Muscle of arm (tissue), 14 donors: Measurements from ENCODE around the gene WBP1L. TPM values are rescaled to one million over a fixed set of nuclear protein-coding genes. Genes with fewer than 3 reads are reported as not detected.
"Not testable (repeated sequence)": the region's sequence is repeated elsewhere in the genome, so short reads cannot be mapped to it uniquely, and the experiment has no call there.

Experiments used
- DNase-seq: peaks from one replicate; pipeline ENCODE4 v3.0.0-alpha.2; 2013
- long read RNA-seq, 11 donors: transcript quantifications; one replicate each; lab custom pipeline, GENCODE V29; 2026
- polyA plus RNA-seq, 12 donors: library from polyadenylated mRNA; unstranded; fragments of 120-200 nt; gene quantifications; one replicate each; pipeline ENCODE4 v1.2.1, GENCODE V29; 2013; ENCODE audit not compliant: insufficient read length in 12 of 12

Gene WBP1L
- 10 to 100 TPM in 11 of 12 donors, not detected in 1; 37.9 to 52.1 (median 45.0) TPM for polyA plus RNA-seq
- long read RNA-seq, donor 1, full-length matches to known transcripts = 7 of 12 reads
- long read RNA-seq, donor 1, partial matches to known transcripts = 5 of 12 reads
- long read RNA-seq, donor 1, other reads (novel, unspliced or antisense) = 0 of 12 reads
- long read RNA-seq, donor 2, full-length matches to known transcripts = 18 of 211 reads
- long read RNA-seq, donor 2, partial matches to known transcripts = 193 of 211 reads
- long read RNA-seq, donor 2, other reads (novel, unspliced or antisense) = 0 of 211 reads
- long read RNA-seq, donor 3, full-length matches to known transcripts = 2 of 2 reads
- long read RNA-seq, donor 3, partial matches to known transcripts = 0 of 2 reads
- long read RNA-seq, donor 3, other reads (novel, unspliced or antisense) = 0 of 2 reads
- long read RNA-seq, donor 4, full-length matches to known transcripts = 11 of 19 reads
- long read RNA-seq, donor 4, partial matches to known transcripts = 8 of 19 reads
- long read RNA-seq, donor 4, other reads (novel, unspliced or antisense) = 0 of 19 reads
- long read RNA-seq, donor 5 = 0 reads
- long read RNA-seq, donor 6, full-length matches to known transcripts = 7 of 46 reads
- long read RNA-seq, donor 6, partial matches to known transcripts = 39 of 46 reads
- long read RNA-seq, donor 6, other reads (novel, unspliced or antisense) = 0 of 46 reads
- long read RNA-seq, donor 7, full-length matches to known transcripts = 8 of 51 reads
- long read RNA-seq, donor 7, partial matches to known transcripts = 43 of 51 reads
- long read RNA-seq, donor 7, other reads (novel, unspliced or antisense) = 0 of 51 reads
- long read RNA-seq, donor 8, full-length matches to known transcripts = 12 of 12 reads
- long read RNA-seq, donor 8, partial matches to known transcripts = 0 of 12 reads
- long read RNA-seq, donor 8, other reads (novel, unspliced or antisense) = 0 of 12 reads
- long read RNA-seq, donor 9, full-length matches to known transcripts = 16 of 16 reads
- long read RNA-seq, donor 9, partial matches to known transcripts = 0 of 16 reads
- long read RNA-seq, donor 9, other reads (novel, unspliced or antisense) = 0 of 16 reads
- long read RNA-seq, donor 10, full-length matches to known transcripts = 8 of 19 reads
- long read RNA-seq, donor 10, partial matches to known transcripts = 11 of 19 reads
- long read RNA-seq, donor 10, other reads (novel, unspliced or antisense) = 0 of 19 reads
- long read RNA-seq, donor 11, full-length matches to known transcripts = 10 of 10 reads
- long read RNA-seq, donor 11, partial matches to known transcripts = 0 of 10 reads
- long read RNA-seq, donor 11, other reads (novel, unspliced or antisense) = 0 of 10 reads

GRCh38 chr10:102743588-102744373 is at the start of gene WBP1L:
TSS of gene WBP1L (plus strand) at chr10:102743948. CDS start at chr10:102744054, 106 bp downstream.
- peak; percentile 99 for DNase-seq

GRCh38 chr10:102695401-102695800 is 48.3 kb upstream of the WBP1L start:
- not testable (repeated sequence) for DNase-seq

GRCh38 chr10:102696736-102697135 is 47.0 kb upstream of the WBP1L start:
- no peak for DNase-seq

DNA sequence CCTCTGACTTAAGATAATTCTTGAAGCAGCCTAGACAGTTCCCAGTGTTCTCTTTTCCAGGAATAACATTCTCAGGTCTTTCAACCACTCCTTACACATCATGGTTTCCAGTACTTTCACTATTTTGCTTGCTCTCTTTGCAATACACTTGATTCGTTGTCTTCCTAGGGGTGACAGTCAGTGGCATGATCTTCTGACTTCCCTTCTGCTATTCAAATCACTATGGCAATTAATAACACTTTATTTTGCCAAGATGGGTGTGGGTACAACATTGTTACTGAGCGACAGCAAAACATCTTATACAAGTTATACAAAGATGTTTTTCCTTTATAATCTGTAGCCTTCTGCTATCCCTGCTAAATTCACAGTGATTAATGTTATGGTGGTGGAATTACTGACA is 44.9 kb upstream of the WBP1L start:
- DNase-seq = no peak

- DNase-seq = no peak
Observed at GRCh38 chr10:102701272-102701671, 42.5 kb upstream of the WBP1L start.

DNA sequence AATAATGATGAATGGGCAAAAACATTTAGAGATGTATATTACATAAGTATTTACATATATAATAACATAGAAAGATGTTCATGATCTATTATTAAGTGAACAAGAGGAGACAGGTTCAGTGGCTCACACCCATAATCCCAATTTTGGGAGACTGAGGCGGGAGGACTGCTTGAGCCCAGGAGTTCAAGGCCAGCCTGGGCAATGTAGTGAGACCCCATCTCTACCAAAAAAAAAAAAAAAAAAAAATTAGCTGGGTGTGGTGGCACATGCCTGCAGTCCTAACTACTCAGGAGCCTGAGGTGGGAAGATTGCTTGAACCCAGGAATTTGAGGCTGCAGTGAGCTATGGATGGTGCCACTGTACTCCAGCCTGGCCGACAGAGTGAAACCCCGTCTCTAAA is 42.0 kb upstream of the WBP1L start:
- DNase-seq = no peak

DNA sequence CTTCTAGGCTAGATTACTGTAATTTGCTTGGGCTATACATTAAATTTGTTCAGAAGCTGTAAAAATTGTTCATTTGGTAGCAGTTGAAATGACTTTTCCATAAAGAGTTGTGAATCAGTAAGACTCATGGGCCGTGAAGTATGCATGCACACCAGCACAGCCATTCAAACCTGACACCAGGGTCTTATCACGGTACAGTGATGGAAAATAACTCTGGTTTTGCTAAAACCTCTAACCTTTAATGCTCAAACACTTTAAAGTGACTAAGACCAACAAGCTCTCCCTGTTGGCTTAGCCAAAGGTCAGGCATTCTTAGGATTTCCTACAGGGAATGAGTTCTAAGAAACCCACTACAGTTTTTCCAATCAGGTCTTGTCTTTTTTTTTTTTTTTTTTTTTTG is 41.0 kb upstream of the WBP1L start:
- DNase-seq = no peak

GRCh38 chr10:102704915-102705314 is 38.8 kb upstream of the WBP1L start:
- DNase-seq = no peak

- no peak for DNase-seq
Observed at GRCh38 chr10:102705531-102705930, 38.2 kb upstream of the WBP1L start.

- DNase-seq = no peak
Observed at GRCh38 chr10:102710609-102711008, 33.1 kb upstream of the WBP1L start.

DNA sequence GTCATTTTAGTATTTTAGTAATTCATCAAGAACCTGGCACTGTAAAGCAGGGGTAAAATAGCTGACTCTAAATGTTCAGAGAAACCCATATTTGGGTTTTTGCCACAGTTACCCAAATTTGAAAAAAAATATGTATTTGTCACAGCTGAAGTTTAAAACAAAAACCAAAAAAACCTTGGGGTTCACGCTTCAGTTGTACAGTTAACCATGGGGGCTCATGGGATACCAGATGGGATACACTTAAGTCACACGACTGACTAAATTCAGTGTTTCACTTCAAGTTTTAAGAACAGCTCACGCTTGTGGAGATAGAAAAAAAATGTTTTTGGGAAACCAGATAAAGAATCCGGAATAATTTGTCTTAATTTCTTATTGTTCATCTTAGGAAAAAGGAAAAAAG is 31.7 kb upstream of the WBP1L start:
- no peak for DNase-seq

GRCh38 chr10:102712843-102713538 is 30.8 kb upstream of the WBP1L start:
- no peak for DNase-seq

- DNase-seq = no peak
Observed at GRCh38 chr10:102713539-102713813, 30.3 kb upstream of the WBP1L start.

DNA sequence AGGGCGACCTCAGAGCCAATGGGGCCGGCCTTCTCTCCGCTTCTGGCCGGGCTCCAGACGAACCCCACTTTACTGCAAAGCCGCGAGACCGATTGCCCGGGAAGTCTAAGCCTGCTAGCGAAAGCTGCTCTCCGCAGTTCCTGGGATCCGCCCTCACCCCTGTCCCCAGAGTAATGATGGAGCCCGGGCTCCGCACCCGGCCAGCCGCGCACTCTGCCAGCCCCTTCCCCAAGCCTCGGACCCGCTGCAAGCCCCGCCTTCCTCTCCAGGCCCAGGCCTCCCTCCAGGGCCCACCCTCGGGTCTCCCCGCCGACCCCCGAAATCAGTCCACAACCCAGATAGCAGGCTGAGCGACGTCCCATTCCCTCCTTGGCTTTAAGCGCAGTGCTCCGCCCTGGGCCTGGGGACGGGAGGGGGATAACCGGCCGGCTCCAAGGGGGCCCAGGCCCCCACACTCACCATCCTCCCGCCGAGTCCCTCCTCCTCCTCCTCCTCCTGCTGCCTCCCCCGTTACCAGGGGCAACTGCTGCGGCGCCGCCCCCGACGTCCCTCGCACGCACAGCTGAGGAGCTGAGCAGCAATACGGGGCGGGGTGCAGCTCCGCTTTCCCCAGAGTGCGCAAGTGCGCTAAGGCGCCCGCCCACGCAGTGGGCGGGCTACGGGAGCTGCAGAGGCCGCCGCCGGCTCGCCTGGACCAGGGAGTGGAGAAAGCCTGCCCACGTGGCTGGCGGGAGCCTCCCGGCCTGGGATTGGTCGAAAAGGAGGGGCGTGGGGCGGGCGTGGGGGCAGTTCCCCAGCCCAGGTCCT is 29.7 kb upstream of the WBP1L start, which contains the start of gene ARL3:
Gene ARL3 (minus strand): TSS at position 584 of the 807 bp plus-strand sequence. CDS start 122 bp downstream, at position 462.
- DNase-seq = peak; percentile 98

DNA sequence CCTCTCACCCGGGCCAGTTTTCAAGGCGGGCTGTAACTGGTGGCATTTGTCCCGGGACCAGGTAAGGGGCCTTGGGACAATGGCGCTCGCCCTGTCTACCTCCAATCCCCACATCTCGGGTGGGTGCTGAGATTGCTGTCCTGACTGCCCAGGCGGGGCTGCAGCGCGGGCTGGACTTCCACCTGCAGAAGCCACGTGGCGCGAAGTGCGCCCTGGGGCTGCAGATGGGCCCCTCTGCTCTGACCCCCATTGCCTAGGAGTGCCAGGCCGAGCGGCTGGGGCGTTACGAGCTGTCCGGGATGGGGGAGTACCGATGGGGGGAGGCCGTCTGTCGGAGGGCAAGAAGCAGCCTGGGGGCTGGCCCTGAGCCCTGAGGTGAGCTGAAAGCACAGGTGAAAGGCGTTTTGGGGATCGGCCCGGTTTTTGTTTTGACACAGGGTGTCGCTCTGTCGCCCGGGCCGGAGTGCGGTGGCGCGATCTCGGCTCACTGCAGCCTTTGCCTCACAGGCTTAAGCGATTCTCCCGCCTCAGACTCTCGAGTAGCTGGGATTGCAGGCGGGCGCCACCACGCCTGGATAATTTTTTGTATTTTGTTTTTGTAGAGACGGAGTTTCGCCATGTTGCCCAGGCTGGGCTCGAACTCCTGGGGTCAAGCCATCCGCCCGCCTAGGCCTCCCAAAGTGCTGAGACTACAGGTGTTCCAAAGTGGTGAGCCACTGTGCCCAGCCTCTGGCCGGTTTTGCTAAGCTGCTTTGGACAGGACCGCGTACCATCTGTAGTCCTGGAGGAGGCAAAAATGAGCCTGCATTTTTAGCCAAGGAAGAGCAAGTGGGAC is 28.9 kb upstream of the WBP1L start, which contains the start of gene SFXN2:
Gene SFXN2 (plus strand): TSS at position 16 of the 835 bp plus-strand sequence. CDS start 12,001 bp downstream, outside the sequence.
- DNase-seq = no peak

DNA sequence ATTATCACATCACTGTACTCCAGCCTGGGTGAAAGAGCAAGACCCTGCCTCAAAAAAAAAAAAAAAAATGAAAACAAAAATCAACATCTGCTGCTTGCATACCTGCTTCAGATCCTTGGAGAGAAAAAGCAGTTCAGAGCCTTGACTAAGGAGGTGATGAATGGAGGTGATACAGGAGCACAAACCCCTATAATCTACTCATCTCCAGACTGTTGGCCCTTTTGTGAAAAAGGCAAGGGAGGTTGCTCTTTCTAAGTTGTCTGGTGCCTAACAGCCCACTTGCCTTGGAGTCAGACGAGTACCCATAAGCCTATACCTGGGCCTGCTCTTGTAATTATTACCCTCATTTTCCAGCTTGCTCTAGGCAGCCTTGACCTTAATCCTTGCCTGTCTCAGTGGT is 27.9 kb upstream of the WBP1L start:
- DNase-seq = no peak

GRCh38 chr10:102716900-102717565 is 26.7 kb upstream of the WBP1L start:
- not testable (repeated sequence) for DNase-seq

DNA sequence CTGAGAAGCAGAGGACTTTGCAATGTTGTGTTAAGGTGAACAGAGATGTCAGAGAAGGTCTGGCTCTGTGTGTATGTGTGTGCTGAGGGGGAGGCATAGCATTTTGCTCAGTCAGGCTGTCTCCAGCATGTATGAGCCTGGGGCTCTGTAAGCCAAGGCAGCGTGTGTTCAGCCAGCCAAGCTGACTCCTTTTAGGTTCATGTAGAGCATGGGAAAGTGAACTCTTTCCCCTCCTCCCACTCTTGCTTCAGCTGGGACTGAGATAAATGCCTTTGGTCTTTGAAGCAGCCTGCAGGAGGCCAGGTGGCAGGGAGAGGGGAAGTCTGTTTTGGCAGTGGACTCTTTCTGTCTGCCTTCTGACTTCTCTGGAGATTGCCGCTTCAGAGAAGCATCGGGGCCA is 25.5 kb upstream of the WBP1L start:
- no peak for DNase-seq
